Thoracic aorta (tissue), 2 donors: ENCODE data around the gene SPC24. TPM values are rescaled to one million over a fixed set of nuclear protein-coding genes. Genes with fewer than 3 reads are reported as not detected.
"Not testable (repeated sequence)": the region's sequence is repeated elsewhere in the genome, so short reads cannot be mapped to it uniquely, and the experiment has no call there.

Experiments used
- ATAC-seq: fragments of 150-250 bp; one replicate; pipeline ENCODE4 v1.8.0; 2017; ENCODE audit warnings: low read depth; ENCODE audit not compliant: insufficient number of reproducible peaks, low FRiP score
- DNase-seq: peaks from one replicate; pipeline ENCODE4 v3.0.0-alpha.2; 2020; ENCODE audit warnings: low spot score
- H3K27ac ChIP-seq, 2 donors: fragments of 200-600 bp; sonication (generic); 1 replicate in 1 of 2; 2 replicates in 1 of 2; pipeline ENCODE4 v1.5.1; 2016; ENCODE audit warnings: mild to moderate bottlenecking in 2 of 2, moderate library complexity in 2 of 2
- H3K27me3 ChIP-seq: fragments of 200-600 bp; sonication (generic); replicated peaks from 2 replicates; pipeline ENCODE4 v1.6.0; 2016; ENCODE audit warnings: mild to moderate bottlenecking; ENCODE audit not compliant: insufficient read depth
- H3K36me3 ChIP-seq: fragments of 200-600 bp; sonication (generic); one replicate; pipeline ENCODE4 v1.5.1; 2016
- H3K4me1 ChIP-seq, 2 donors: fragments of 200-600 bp; sonication (generic); 1 replicate in 1 of 2; 2 replicates in 1 of 2; pipeline versions ENCODE4 v1.5.1 to v1.6.0; 2016; ENCODE audit warnings: low read depth in 2 of 2, mild to moderate bottlenecking in 1 of 2; ENCODE audit not compliant: control insufficient read depth in 1 of 2
- H3K4me3 ChIP-seq: fragments of 200-600 bp; sonication (generic); 2 replicates; pipeline ENCODE4 v1.5.1; 2016; ENCODE audit warnings: mild to moderate bottlenecking
- H3K9me3 ChIP-seq: fragments of 200-600 bp; sonication (generic); 2 replicates; pipeline ENCODE4 v1.5.1; 2016
- total RNA-seq, 2 donors: library from RNA; depleted of rRNA; stranded (reverse); fragments of >200 nt; gene quantifications; one replicate each; pipeline versions ENCODE4 v1.1.0 to v1.2.3, GENCODE V29; 2016
- TF ChIP-seq, protein P1 (sequence below): fragments of 200-600 bp; sonication (generic); IDR thresholded peaks from one replicate; pipeline ENCODE4 v1.5.1; 2019; ENCODE audit warnings: antibody characterized with exemption

Gene SPC24
- total RNA-seq, 2 donors from 2014 or later, result 2.4 to 4.7 TPM

DNA sequence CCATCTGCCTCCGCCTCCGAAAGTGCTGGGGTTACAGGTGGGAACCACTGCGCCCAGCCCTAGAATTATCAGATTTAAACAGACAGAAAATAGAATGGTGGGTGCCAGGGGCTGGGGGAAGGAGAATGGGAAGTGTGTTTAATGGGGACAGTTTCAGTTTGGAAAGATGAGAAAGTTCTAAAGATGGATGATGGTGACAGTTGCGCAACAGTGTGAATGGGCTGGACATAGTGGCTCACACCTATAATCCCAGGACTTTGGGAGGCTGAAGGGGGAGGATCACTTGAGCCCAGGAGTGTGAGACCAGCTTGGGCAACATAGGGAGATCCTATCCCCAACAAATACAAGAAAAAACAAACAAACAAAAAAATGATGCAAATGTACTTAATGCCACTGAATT lies 25.9 kb upstream of the SPC24 start:
- ATAC-seq, result no peak
- H3K4me3 ChIP-seq, result no peak overlapping the region
- no peak for DNase-seq
- TF ChIP-seq, protein P1, sequence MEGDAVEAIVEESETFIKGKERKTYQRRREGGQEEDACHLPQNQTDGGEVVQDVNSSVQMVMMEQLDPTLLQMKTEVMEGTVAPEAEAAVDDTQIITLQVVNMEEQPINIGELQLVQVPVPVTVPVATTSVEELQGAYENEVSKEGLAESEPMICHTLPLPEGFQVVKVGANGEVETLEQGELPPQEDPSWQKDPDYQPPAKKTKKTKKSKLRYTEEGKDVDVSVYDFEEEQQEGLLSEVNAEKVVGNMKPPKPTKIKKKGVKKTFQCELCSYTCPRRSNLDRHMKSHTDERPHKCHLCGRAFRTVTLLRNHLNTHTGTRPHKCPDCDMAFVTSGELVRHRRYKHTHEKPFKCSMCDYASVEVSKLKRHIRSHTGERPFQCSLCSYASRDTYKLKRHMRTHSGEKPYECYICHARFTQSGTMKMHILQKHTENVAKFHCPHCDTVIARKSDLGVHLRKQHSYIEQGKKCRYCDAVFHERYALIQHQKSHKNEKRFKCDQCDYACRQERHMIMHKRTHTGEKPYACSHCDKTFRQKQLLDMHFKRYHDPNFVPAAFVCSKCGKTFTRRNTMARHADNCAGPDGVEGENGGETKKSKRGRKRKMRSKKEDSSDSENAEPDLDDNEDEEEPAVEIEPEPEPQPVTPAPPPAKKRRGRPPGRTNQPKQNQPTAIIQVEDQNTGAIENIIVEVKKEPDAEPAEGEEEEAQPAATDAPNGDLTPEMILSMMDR, result no peak
- H3K27ac ChIP-seq, result peak overlapping the region; percentile 71 to 85
- H3K4me1 ChIP-seq, result peaks cover 40 to 80% of the 10 kb centered on the region in 2 donors
- H3K36me3 ChIP-seq, result peaks cover 22% of the 10 kb centered on the region
- H3K27me3 ChIP-seq, result no peaks in the 10 kb centered on the region
- H3K9me3 ChIP-seq, result no peaks in the 10 kb centered on the region

DNA sequence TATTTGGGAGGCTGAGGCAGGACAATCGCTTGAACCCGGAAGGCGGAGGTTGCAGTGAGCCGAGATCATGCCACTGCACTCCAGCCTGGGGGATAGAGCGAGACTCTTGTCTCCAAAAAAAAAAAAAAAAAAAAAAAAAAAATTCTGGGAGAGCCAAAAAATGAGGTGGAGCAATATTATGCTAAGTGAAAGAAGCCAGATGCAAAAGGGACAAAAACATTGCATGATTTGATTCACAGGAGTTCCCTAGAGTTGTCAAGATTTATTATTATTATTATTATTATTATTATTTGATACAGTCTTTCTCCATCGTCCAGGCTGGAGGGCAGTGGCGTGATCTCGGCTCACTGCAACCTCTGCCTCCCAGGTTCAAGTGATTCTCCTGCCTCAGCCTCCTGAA lies 25.4 kb upstream of the SPC24 start:
- Histone ChIP-seq H3K36me3 (peaks cover 27% of the 10 kb centered on the region), H3K4me1 (peaks cover 39 to 75% of the 10 kb centered on the region in 2 donors), H3K27ac (peak overlapping the region; percentile 71 to 85), H3K4me3 (peak overlapping the region; percentile 30)
- H3K27me3 ChIP-seq, ATAC-seq, DNase-seq, H3K9me3 ChIP-seq: not testable (repeated sequence)

- H3K4me1 ChIP-seq, result peaks cover 35 to 69% of the 10 kb centered on the region in 2 donors
- H3K4me3 ChIP-seq, result peak overlapping the region; percentile 30
- H3K27ac ChIP-seq, result peak overlapping the region; percentile 69 to 85
- DNase-seq (no peak), ATAC-seq (peak; percentile 19)
- TF ChIP-seq, protein P1, result no peak
- no peaks in the 10 kb centered on the region for H3K9me3 ChIP-seq
- peaks cover 34% of the 10 kb centered on the region for H3K36me3 ChIP-seq
- H3K27me3 ChIP-seq, result no peaks in the 10 kb centered on the region
These were observed 24.8 kb upstream of the SPC24 start for GRCh38 chr19:11180346-11180745.

DNA sequence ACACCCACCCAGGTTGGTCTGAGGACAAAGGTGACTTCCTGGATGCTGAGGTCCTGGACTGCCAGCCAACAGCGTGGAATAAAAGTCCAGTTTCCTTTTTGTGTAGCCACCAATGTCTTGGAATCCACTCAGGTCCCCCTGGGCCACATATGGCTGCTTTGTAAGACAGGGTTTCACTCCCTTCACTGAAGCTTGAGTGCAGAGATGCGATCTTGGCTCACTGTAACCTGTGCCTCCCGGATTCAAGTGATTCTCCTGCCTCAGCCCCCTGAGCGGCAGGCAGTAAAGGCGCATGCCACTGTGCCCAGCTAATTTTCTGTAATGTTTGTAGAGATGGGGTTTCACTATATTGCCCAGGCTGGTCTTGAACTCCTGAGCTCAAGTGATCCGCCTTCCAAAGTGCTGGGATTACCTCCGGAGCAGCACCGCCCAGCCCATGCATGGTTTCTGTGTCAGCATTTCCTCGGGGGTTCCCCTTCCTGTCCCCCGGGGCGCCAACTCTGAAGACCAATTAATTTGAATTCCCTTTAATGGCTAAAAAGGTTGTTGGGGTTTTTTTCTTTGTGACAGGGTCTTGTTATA lies 24.2 kb upstream of the SPC24 start:
- H3K4me3 ChIP-seq, result no peak overlapping the region
- H3K4me1 ChIP-seq, result peaks cover 29 to 63% of the 10 kb centered on the region in 2 donors
- H3K9me3 ChIP-seq, result no peaks in the 10 kb centered on the region
- peak overlapping the region; percentile 69 to 85 for H3K27ac ChIP-seq
- H3K27me3 ChIP-seq, result no peaks in the 10 kb centered on the region
- TF ChIP-seq, protein P1, result no peak
- no peak for DNase-seq
- peaks cover 37% of the 10 kb centered on the region for H3K36me3 ChIP-seq
- no peak for ATAC-seq

DNA sequence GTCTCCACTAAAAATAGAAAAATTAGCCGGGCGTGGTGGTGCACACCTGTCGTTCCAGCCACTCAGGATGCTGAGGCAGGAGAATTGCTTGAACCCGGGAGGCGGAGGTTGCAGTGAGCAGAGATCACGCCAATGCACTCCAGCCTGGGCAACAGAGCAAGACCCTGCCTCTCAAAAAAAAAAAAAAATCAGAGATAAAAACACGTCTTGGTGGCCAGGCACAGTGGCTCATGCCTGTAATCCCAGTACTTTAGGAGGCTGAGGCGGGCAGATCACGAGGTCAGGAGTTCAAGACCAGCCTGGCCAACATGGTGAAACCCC lies 23.5 kb upstream of the SPC24 start:
- not testable (repeated sequence) for ATAC-seq, DNase-seq, H3K27me3 ChIP-seq, H3K4me3 ChIP-seq, H3K9me3 ChIP-seq
- peak overlapping the region; percentile 69 to 85 for H3K27ac ChIP-seq
- H3K36me3 ChIP-seq, result peaks cover 43% of the 10 kb centered on the region
- peaks cover 22 to 56% of the 10 kb centered on the region in 2 donors for H3K4me1 ChIP-seq

GRCh38 chr19:11177592-11177991 lies 22.0 kb upstream of the SPC24 start:
- TF ChIP-seq, protein P1, result no peak
- DNase-seq (no peak), ATAC-seq (no peak)
- Histone ChIP-seq H3K27ac (peak overlapping the region; percentile 69 to 85), H3K4me1 (peaks cover 20 to 52% of the 10 kb centered on the region in 2 donors), H3K9me3 (no peaks in the 10 kb centered on the region), H3K4me3 (no peak overlapping the region), H3K36me3 (peaks cover 58% of the 10 kb centered on the region), H3K27me3 (no peaks in the 10 kb centered on the region)
